HepG2 (cell line): ENCODE measurements around the gene DDX24. TPM values are rescaled to one million over a fixed set of nuclear protein-coding genes. Genes with fewer than 3 reads are reported as not detected.

Experiments
- DNMT1 ChIP-seq: sonication (generic); formaldehyde crosslinking; IDR thresholded peaks from 2 replicates; pipeline ENCODE4 v1.5.1; 2020; ENCODE audit warnings: mild to moderate bottlenecking, missing genetic modification reagents
- GLI4 ChIP-seq: sonication (generic); formaldehyde crosslinking; IDR thresholded peaks from 2 replicates; pipeline ENCODE4 v1.5.1; 2020; ENCODE audit warnings: missing genetic modification reagents, mild to moderate bottlenecking, moderate library complexity, borderline replicate concordance
- HDAC2 ChIP-seq: sonication (generic); formaldehyde crosslinking; IDR thresholded peaks from 2 replicates; pipeline ENCODE4 v1.4.0; 2020; ENCODE audit warnings: missing genetic modification reagents
- HNF4A ChIP-seq: sonication (generic); formaldehyde crosslinking; IDR thresholded peaks from 2 replicates; pipeline ENCODE4 v1.4.0; 2020; ENCODE audit warnings: missing genetic modification reagents
- IRX3 ChIP-seq: sonication (generic); formaldehyde crosslinking; IDR thresholded peaks from 2 replicates; pipeline ENCODE4 v1.8.1; 2023; ENCODE audit warnings: mild to moderate bottlenecking, low read depth, missing genetic modification reagents, borderline replicate concordance
- KAT8 ChIP-seq: IDR thresholded peaks from 2 replicates; pipeline ENCODE4 v1.6.1; 2016; ENCODE audit warnings: missing genetic modification reagents, missing compliant biosample characterization
- KDM3A ChIP-seq: IDR thresholded peaks from 2 replicates; pipeline ENCODE4 v1.6.1; 2018; ENCODE audit warnings: low read depth, missing compliant biosample characterization
- KLF16 ChIP-seq, 2 experiments: sonication (generic) in 1 of 2; formaldehyde crosslinking in 1 of 2; IDR thresholded peaks; 2 replicates each; pipeline versions ENCODE4 v1.6.1 to v1.8.0; 2016 to 2023; ENCODE audit warnings: missing genetic modification reagents in 2 of 2, missing compliant biosample characterization in 1 of 2
- NFE2L2 ChIP-seq: fragments of 150-350 bp; IDR thresholded peaks from 2 replicates; pipeline ENCODE4 v1.6.1; 2014; ENCODE audit warnings: low read length
- NFIB ChIP-seq: sonication (generic); formaldehyde crosslinking; IDR thresholded peaks from 2 replicates; pipeline ENCODE4 v1.9.0; 2021; ENCODE audit warnings: missing genetic modification reagents, mild to moderate bottlenecking, borderline replicate concordance
- PCBP2 ChIP-seq: fragments of 200-400 bp; formaldehyde crosslinking; optimal IDR thresholded peaks from 2 replicates; pipeline ENCODE3; 2018; ENCODE audit warnings: low read length, low read depth; ENCODE audit not compliant: poor library complexity, severe bottlenecking
- SOX6 ChIP-seq, 2 experiments: fragments of 450-650 bp in 1 of 2; sonication (generic) in 1 of 2; formaldehyde crosslinking in 1 of 2; IDR thresholded peaks; 2 replicates each; pipeline versions ENCODE4 v1.4.0 to v1.6.1; 2017 to 2020; ENCODE audit warnings: antibody characterized with exemption in 1 of 2, mild to moderate bottlenecking in 1 of 2, missing genetic modification reagents in 1 of 2
- STAG1 ChIP-seq: sonication (generic); formaldehyde crosslinking; IDR thresholded peaks from 2 replicates; pipeline ENCODE4 v1.4.0; 2020; ENCODE audit warnings: missing genetic modification reagents
- SYNCRIP ChIP-seq: fragments of 200-400 bp; formaldehyde crosslinking; IDR thresholded peaks from 2 replicates; pipeline ENCODE4 v1.6.1; 2018; ENCODE audit warnings: mild to moderate bottlenecking, low read depth, low read length; ENCODE audit not compliant: insufficient read depth
- ZBTB7A ChIP-seq: sonication (generic); formaldehyde crosslinking; IDR thresholded peaks from 2 replicates; pipeline ENCODE4 v1.8.0; 2022; ENCODE audit warnings: mild to moderate bottlenecking, missing genetic modification reagents
- ZNF331 ChIP-seq: sonication (generic); formaldehyde crosslinking; IDR thresholded peaks from 2 replicates; pipeline ENCODE4 v1.4.0; 2020; ENCODE audit warnings: missing genetic modification reagents
- ZNF335 ChIP-seq: sonication (generic); formaldehyde crosslinking; IDR thresholded peaks from 2 replicates; pipeline ENCODE4 v1.4.0; 2020; ENCODE audit warnings: missing genetic modification reagents
- ZNF510 ChIP-seq: sonication (generic); formaldehyde crosslinking; IDR thresholded peaks from 2 replicates; pipeline ENCODE4 v1.4.0; 2020; ENCODE audit warnings: low read depth, mild to moderate bottlenecking, missing genetic modification reagents
- ZNF556 ChIP-seq: sonication (generic); formaldehyde crosslinking; IDR thresholded peaks from 2 replicates; pipeline ENCODE4 v1.4.0; 2020; ENCODE audit warnings: mild to moderate bottlenecking, missing genetic modification reagents, borderline replicate concordance
- ZNF652 ChIP-seq: IDR thresholded peaks from 2 replicates; pipeline ENCODE4 v1.6.1; 2016; ENCODE audit warnings: low read depth, borderline replicate concordance
- ZNF792 ChIP-seq: IDR thresholded peaks from 2 replicates; pipeline ENCODE4 v1.6.1; 2016
- ZSCAN31 ChIP-seq: sonication (generic); formaldehyde crosslinking; IDR thresholded peaks from 2 replicates; pipeline ENCODE4 v1.5.0; 2020; ENCODE audit warnings: low read depth, mild to moderate bottlenecking, missing genetic modification reagents
- polyA plus RNA-seq, 8 experiments: library from polyadenylated mRNA; depleted of rRNA in 3 of 8; stranded (reverse) in 7 of 8; unstranded in 1 of 8; fragments of >200 nt; fragmentation: Illumina TruSeq in 4 of 8; extraction: Trizol in 4 of 8; gene quantifications; 2 replicates each; pipeline versions ENCODE4 v1.2.1 to v1.2.3, GENCODE V29; 2011 to 2016; ENCODE audit warnings: low read depth in 4 of 8, missing spikeins in 1 of 8, mixed read lengths in 1 of 8; ENCODE audit not compliant: insufficient read depth in 1 of 8
- total RNA-seq, 5 experiments: library from RNA; depleted of rRNA; stranded (reverse); fragments of >200 nt; fragmentation: Illumina TruSeq; extraction: Trizol; gene quantifications; 2 replicates each; pipeline ENCODE4 v1.2.3, GENCODE V29; 2016; ENCODE audit warnings: low read depth in 1 of 5
- TF ChIP-seq, protein P1 (sequence below): sonication (generic); formaldehyde crosslinking; IDR thresholded peaks from 2 replicates; pipeline ENCODE4 v1.4.0; 2020; ENCODE audit warnings: mild to moderate bottlenecking, missing genetic modification reagents
- TF ChIP-seq, protein P2 (sequence below): conservative IDR thresholded peaks from 2 replicates; pipeline ENCODE4 v1.6.1; 2018; ENCODE audit warnings: missing genetic modification reagents
- TF ChIP-seq, protein P3 (sequence below): sonication (generic); formaldehyde crosslinking; conservative IDR thresholded peaks from 2 replicates; pipeline ENCODE4 v1.8.0; 2022; ENCODE audit warnings: low read depth, missing genetic modification reagents
- TF ChIP-seq, protein P4 (sequence below): IDR thresholded peaks from 2 replicates; pipeline ENCODE4 v1.6.1; 2016; ENCODE audit warnings: missing genetic modification reagents, missing compliant biosample characterization
- TF ChIP-seq, protein P5 (sequence below): fragments of 450-650 bp; IDR thresholded peaks from 2 replicates; pipeline ENCODE4 v1.6.1; 2017

DDX24 gene
- total and polyA plus RNA-seq, 2 of the 13 experiments (the other 11 are each of a cell fraction or from before 2014, with no cell fraction given), result 67.3 to 149 TPM

DNA sequence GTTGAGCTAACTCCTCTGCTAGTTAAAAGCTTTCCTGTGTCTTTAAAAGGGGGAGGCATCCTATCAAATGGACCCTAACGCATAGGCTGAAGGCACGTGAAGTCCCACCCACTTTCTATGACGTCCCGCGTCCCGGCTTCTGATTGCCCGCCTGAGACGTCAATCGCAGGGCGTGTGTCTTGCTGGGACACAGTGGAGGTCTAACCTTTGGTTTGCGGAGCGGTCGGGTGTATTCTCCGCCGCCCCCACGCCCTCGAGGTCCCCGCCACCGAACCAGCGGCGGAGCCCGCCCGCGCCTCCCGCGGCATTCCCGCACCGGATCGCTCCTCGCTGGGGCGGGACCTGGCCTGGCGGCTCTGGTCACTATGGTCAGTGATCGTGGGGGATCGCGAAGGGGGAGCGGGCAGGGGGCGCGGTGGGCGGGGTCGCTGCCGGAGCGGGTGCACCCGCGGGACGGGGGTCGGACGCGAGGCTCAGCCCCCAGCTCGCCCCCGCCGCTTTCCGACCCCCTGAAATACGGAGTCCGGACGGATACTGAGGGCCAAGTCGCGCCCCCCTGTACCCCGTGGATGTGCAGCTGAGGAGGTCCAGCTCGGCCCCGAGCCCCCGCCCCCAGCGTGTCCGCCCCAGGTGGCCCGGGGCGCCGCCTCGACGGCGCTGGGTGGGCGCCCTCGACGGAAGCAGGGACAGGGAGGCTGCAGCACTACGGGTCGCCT is 54.7 kb downstream of the DDX24 start, which contains the start of gene OTUB2 (continued):
- TF ChIP-seq SOX6 (IDR thresholded peaks at IDR 0.05) (no peak), SOX6 (CRISPR knock-in tag; IDR thresholded peaks at IDR 0.05) (peak; percentile 55), KAT8 (CRISPR knock-in tag) (peak; percentile 58; the same call in 1 of the 2 replicates), ZNF335 (CRISPR knock-in tag) (no peak), NFE2L2 (no peak), SYNCRIP (no peak), KLF16 (CRISPR knock-in tag; IDR thresholded peaks at IDR 0.05) (0 out of 4 replicates have a peak, but pooled peaks of 1 of the 2 experiments have one; percentile 53), DNMT1 (CRISPR knock-in tag) (no peak), STAG1 (CRISPR knock-in tag) (no peak), ZBTB7A (CRISPR knock-in tag) (peak; percentile 72; the same call in 1 of the 2 replicates), GLI4 (CRISPR knock-in tag) (no peak), ZNF510 (CRISPR knock-in tag) (no peak), ZSCAN31 (CRISPR knock-in tag) (no peak), ZNF792 (CRISPR knock-in tag) (no peak), KDM3A (CRISPR knock-in tag) (no peak), HNF4A (CRISPR knock-in tag) (no peak), IRX3 (CRISPR knock-in tag) (no peak), ZNF652 (CRISPR knock-in tag) (no peak), PCBP2 (no peak), NFIB (CRISPR knock-in tag) (no peak), HDAC2 (CRISPR knock-in tag) (peak; percentile 44; the same call in 1 of the 2 replicates), ZNF331 (CRISPR knock-in tag) (0 out of 2 replicates have a peak, but pooled peaks have one; percentile 29), ZNF556 (CRISPR knock-in tag) (0 out of 2 replicates have a peak, but pooled peaks have one; percentile 34)
- TF ChIP-seq, protein P1, sequence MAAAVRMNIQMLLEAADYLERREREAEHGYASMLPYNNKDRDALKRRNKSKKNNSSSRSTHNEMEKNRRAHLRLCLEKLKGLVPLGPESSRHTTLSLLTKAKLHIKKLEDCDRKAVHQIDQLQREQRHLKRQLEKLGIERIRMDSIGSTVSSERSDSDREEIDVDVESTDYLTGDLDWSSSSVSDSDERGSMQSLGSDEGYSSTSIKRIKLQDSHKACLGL (CRISPR knock-in tag), result peak; percentile 55; the same call in 1 of the 2 replicates
- TF ChIP-seq, protein P2, sequence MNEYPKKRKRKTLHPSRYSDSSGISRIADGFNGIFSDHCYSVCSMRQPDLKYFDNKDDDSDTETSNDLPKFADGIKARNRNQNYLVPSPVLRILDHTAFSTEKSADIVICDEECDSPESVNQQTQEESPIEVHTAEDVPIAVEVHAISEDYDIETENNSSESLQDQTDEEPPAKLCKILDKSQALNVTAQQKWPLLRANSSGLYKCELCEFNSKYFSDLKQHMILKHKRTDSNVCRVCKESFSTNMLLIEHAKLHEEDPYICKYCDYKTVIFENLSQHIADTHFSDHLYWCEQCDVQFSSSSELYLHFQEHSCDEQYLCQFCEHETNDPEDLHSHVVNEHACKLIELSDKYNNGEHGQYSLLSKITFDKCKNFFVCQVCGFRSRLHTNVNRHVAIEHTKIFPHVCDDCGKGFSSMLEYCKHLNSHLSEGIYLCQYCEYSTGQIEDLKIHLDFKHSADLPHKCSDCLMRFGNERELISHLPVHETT (CRISPR knock-in tag), result no peak
- TF ChIP-seq, protein P3, sequence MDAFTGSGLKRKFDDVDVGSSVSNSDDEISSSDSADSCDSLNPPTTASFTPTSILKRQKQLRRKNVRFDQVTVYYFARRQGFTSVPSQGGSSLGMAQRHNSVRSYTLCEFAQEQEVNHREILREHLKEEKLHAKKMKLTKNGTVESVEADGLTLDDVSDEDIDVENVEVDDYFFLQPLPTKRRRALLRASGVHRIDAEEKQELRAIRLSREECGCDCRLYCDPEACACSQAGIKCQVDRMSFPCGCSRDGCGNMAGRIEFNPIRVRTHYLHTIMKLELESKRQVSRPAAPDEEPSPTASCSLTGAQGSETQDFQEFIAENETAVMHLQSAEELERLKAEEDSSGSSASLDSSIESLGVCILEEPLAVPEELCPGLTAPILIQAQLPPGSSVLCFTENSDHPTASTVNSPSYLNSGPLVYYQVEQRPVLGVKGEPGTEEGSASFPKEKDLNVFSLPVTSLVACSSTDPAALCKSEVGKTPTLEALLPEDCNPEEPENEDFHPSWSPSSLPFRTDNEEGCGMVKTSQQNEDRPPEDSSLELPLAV (CRISPR knock-in tag), result no peak
- TF ChIP-seq, protein P4, sequence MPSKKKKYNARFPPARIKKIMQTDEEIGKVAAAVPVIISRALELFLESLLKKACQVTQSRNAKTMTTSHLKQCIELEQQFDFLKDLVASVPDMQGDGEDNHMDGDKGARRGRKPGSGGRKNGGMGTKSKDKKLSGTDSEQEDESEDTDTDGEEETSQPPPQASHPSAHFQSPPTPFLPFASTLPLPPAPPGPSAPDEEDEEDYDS (CRISPR knock-in tag), result no peak
- TF ChIP-seq, protein P5, sequence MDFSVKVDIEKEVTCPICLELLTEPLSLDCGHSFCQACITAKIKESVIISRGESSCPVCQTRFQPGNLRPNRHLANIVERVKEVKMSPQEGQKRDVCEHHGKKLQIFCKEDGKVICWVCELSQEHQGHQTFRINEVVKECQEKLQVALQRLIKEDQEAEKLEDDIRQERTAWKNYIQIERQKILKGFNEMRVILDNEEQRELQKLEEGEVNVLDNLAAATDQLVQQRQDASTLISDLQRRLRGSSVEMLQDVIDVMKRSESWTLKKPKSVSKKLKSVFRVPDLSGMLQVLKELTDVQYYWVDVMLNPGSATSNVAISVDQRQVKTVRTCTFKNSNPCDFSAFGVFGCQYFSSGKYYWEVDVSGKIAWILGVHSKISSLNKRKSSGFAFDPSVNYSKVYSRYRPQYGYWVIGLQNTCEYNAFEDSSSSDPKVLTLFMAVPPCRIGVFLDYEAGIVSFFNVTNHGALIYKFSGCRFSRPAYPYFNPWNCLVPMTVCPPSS, result no peak
